ENCODE measurements around the gene CXCL8.
"Not testable (repeated sequence)": the region's sequence is repeated elsewhere in the genome, so short reads cannot be mapped to it uniquely, and the experiment has no call there.

CXCL8 gene

GRCh38 chr4:73740353-73740778 is at the start of gene CXCL8:
Gene CXCL8, plus strand, starts transcription at chr4:73740569. Its CDS starts 90 bp downstream, at chr4:73740659.
- DNase-seq = no peak

- not testable (repeated sequence) for DNase-seq
Observed at GRCh38 chr4:73691201-73691600, 49.2 kb upstream of the CXCL8 start.

- no peak for DNase-seq
Observed at GRCh38 chr4:73691759-73692158, 48.6 kb upstream of the CXCL8 start.

GRCh38 chr4:73692254-73692653 is 48.1 kb upstream of the CXCL8 start:
- no peak for DNase-seq

GRCh38 chr4:73692701-73693100 is 47.7 kb upstream of the CXCL8 start:
- DNase-seq = no peak

- no peak for DNase-seq
Observed at GRCh38 chr4:73693811-73694210, 46.6 kb upstream of the CXCL8 start.

- DNase-seq = no peak
Observed at GRCh38 chr4:73698217-73698616, 42.2 kb upstream of the CXCL8 start.

- no peak for DNase-seq
Observed at GRCh38 chr4:73701116-73701515, 39.3 kb upstream of the CXCL8 start.

- DNase-seq = no peak
Observed at GRCh38 chr4:73702796-73703287, 37.5 kb upstream of the CXCL8 start.

- DNase-seq = no peak
Observed at GRCh38 chr4:73703320-73703719, 37.0 kb upstream of the CXCL8 start.

GRCh38 chr4:73704314-73705055 is 35.9 kb upstream of the CXCL8 start:
- DNase-seq = no peak

- DNase-seq = no peak
Observed at GRCh38 chr4:73705056-73705432, 35.3 kb upstream of the CXCL8 start.

- DNase-seq = no peak
Observed at GRCh38 chr4:73705721-73706120, 34.6 kb upstream of the CXCL8 start.

- no peak for DNase-seq
Observed at GRCh38 chr4:73706811-73707210, 33.6 kb upstream of the CXCL8 start.

GRCh38 chr4:73707269-73707875 is 33.0 kb upstream of the CXCL8 start:
- no peak for DNase-seq

GRCh38 chr4:73707918-73708577 is 32.3 kb upstream of the CXCL8 start:
- DNase-seq = no peak

GRCh38 chr4:73709451-73710033 is 30.8 kb upstream of the CXCL8 start:
- no peak for DNase-seq

GRCh38 chr4:73710094-73710493 is 30.3 kb upstream of the CXCL8 start:
- no peak for DNase-seq

- no peak for DNase-seq
Observed at GRCh38 chr4:73711989-73712388, 28.4 kb upstream of the CXCL8 start.

GRCh38 chr4:73713650-73714049 is 26.7 kb upstream of the CXCL8 start:
- no peak for DNase-seq

- no peak for DNase-seq
Observed at GRCh38 chr4:73714647-73715046, 25.7 kb upstream of the CXCL8 start.

GRCh38 chr4:73715659-73716058 is 24.7 kb upstream of the CXCL8 start:
- no peak for DNase-seq
